GM18505 (cell line): ENCODE data around the gene HP1BP3.
"Not testable (repeated sequence)": the region's sequence is repeated elsewhere in the genome, so short reads cannot be mapped to it uniquely, and the experiment has no call there.

ENCODE experiments used
- ATAC-seq: cut with Tn5 transposase; IDR thresholded peaks from one replicate; pipeline ENCODE4 v1.9.1; 2021; ENCODE audit not compliant: unreplicated experiment
- POLR2A ChIP-seq: IDR thresholded peaks from 4 replicates; pipeline ENCODE4 v1.6.1; 2011; ENCODE audit warnings: borderline replicate concordance; ENCODE audit not compliant: insufficient read depth, insufficient read length; ENCODE audit errors: extremely low read depth

HP1BP3 gene

GRCh38 chr1:20787029-20787839 lies at the start of gene HP1BP3:
Gene HP1BP3, minus strand, starts transcription at chr1:20787307. Its CDS starts 6,867 bp downstream, at chr1:20780440.
- ATAC-seq, result peak; percentile 60
- peak; percentile 84 for TF ChIP-seq POLR2A

GRCh38 chr1:20836230-20836629 lies 49.1 kb upstream of the HP1BP3 start:
- no peak for TF ChIP-seq POLR2A
- ATAC-seq, result no peak

- no peak for TF ChIP-seq POLR2A
- no peak for ATAC-seq
Measured at GRCh38 chr1:20834780-20835179, 47.7 kb upstream of the HP1BP3 start.

GRCh38 chr1:20834192-20834591 lies 47.1 kb upstream of the HP1BP3 start:
- ATAC-seq, result no peak
- no peak for TF ChIP-seq POLR2A

- no peak for TF ChIP-seq POLR2A
- ATAC-seq, result no peak
Measured at GRCh38 chr1:20830378-20830777, 43.3 kb upstream of the HP1BP3 start.

- ATAC-seq, result no peak
- no peak for TF ChIP-seq POLR2A
Measured at GRCh38 chr1:20829946-20830345, 42.8 kb upstream of the HP1BP3 start.

- no peak for TF ChIP-seq POLR2A
- no peak for ATAC-seq
Measured at GRCh38 chr1:20829531-20829930, 42.4 kb upstream of the HP1BP3 start.

- no peak for TF ChIP-seq POLR2A
- no peak for ATAC-seq
Measured at GRCh38 chr1:20823845-20824244, 36.7 kb upstream of the HP1BP3 start.

GRCh38 chr1:20821466-20821865 lies 34.4 kb upstream of the HP1BP3 start:
- no peak for ATAC-seq
- TF ChIP-seq POLR2A, result no peak

GRCh38 chr1:20819818-20820217 lies 32.7 kb upstream of the HP1BP3 start:
- no peak for ATAC-seq
- no peak for TF ChIP-seq POLR2A

- TF ChIP-seq POLR2A, result no peak
- ATAC-seq, result no peak
Measured at GRCh38 chr1:20814534-20814871, 27.4 kb upstream of the HP1BP3 start.

- no peak for ATAC-seq
- TF ChIP-seq POLR2A, result no peak
Measured at GRCh38 chr1:20811916-20812315, 24.8 kb upstream of the HP1BP3 start.

- no peak for TF ChIP-seq POLR2A
- no peak for ATAC-seq
Measured at GRCh38 chr1:20793236-20793635, 6.1 kb upstream of the HP1BP3 start.

- TF ChIP-seq POLR2A, result no peak
- ATAC-seq, result no peak
Measured at GRCh38 chr1:20792196-20792595, 5.1 kb upstream of the HP1BP3 start.

- no peak for ATAC-seq
- no peak for TF ChIP-seq POLR2A
Measured at GRCh38 chr1:20790785-20791184, 3.7 kb upstream of the HP1BP3 start.

GRCh38 chr1:20789598-20789997 lies 2.5 kb upstream of the HP1BP3 start:
- not testable (repeated sequence) for ATAC-seq
